Mesendoderm (in vitro differentiated cells): ENCODE data around the gene MMAB. TPM values are rescaled to one million over a fixed set of nuclear protein-coding genes. Genes with fewer than 3 reads are reported as not detected.

Source experiments
- DNase-seq: peaks from one replicate; pipeline ENCODE4 v3.0.0; 2013
- H2AK5ac ChIP-seq: 2 replicates; pipeline ENCODE4 v1.6.1; 2013; ENCODE audit warnings: low read length, inconsistent platforms
- H2BK120ac ChIP-seq: 2 replicates; pipeline ENCODE4 v1.6.1; 2013; ENCODE audit warnings: low read depth, mild to moderate bottlenecking, low read length, moderate library complexity, mixed read lengths
- H2BK15ac ChIP-seq: replicated peaks from 2 replicates; pipeline ENCODE4 v1.6.1; 2013; ENCODE audit warnings: low read depth, mild to moderate bottlenecking, moderate library complexity
- H2BK5ac ChIP-seq: 2 replicates; pipeline ENCODE4 v1.6.1; 2013; ENCODE audit warnings: low read length, inconsistent platforms
- H3K18ac ChIP-seq: 2 replicates; pipeline ENCODE4 v1.6.1; 2013; ENCODE audit warnings: mild to moderate bottlenecking, low read length, mixed read lengths
- H3K23ac ChIP-seq: one replicate; pipeline ENCODE4 v1.6.1; 2013; ENCODE audit warnings: low read length
- H3K27ac ChIP-seq: 2 replicates; pipeline ENCODE4 v1.5.1; 2013; ENCODE audit warnings: low read depth, mild to moderate bottlenecking, inconsistent platforms, low read length, moderate library complexity
- H3K27me3 ChIP-seq: 2 replicates; pipeline ENCODE4 v1.6.1; 2013; ENCODE audit warnings: low read length, control low read depth, mild to moderate bottlenecking, inconsistent platforms; ENCODE audit not compliant: insufficient read depth, poor library complexity
- H3K36me3 ChIP-seq: 2 replicates; pipeline ENCODE4 v1.6.1; 2013; ENCODE audit warnings: low read length, inconsistent platforms; ENCODE audit not compliant: control insufficient read depth, insufficient read depth
- H3K4ac ChIP-seq: one replicate; pipeline ENCODE4 v1.6.1; 2013; ENCODE audit warnings: low read depth, mild to moderate bottlenecking, low read length, moderate library complexity
- H3K4me1 ChIP-seq: 2 replicates; pipeline ENCODE4 v1.6.1; 2013; ENCODE audit warnings: low read depth, low read length, inconsistent platforms; ENCODE audit not compliant: control insufficient read depth
- H3K4me2 ChIP-seq: 2 replicates; pipeline ENCODE4 v1.6.1; 2013; ENCODE audit warnings: low read length
- H3K4me3 ChIP-seq: 2 replicates; pipeline ENCODE4 v1.5.1; 2013; ENCODE audit warnings: mild to moderate bottlenecking, low read length
- H3K56ac ChIP-seq: one replicate; pipeline ENCODE4 v1.6.1; 2013; ENCODE audit warnings: low read length
- H3K79me1 ChIP-seq: 2 replicates; pipeline ENCODE4 v1.6.1; 2013; ENCODE audit warnings: low read length, inconsistent platforms
- H3K79me2 ChIP-seq: 2 replicates; pipeline ENCODE4 v1.6.1; 2013; ENCODE audit warnings: mild to moderate bottlenecking, low read length; ENCODE audit not compliant: control insufficient read depth, insufficient read depth
- H3K9ac ChIP-seq: 2 replicates; pipeline ENCODE4 v1.6.1; 2013; ENCODE audit warnings: low read length, inconsistent platforms
- H4K5ac ChIP-seq: one replicate; pipeline ENCODE4 v1.6.1; 2013; ENCODE audit warnings: low read length
- H4K8ac ChIP-seq: one replicate; pipeline ENCODE4 v1.6.1; 2013; ENCODE audit warnings: low read depth, mild to moderate bottlenecking, control low read depth, low read length, moderate library complexity
- WGBS: extraction: QIAGEN DNeasy Blood & Tissue Kit; methylation state at CpG from one replicate; pipeline ENCODE4 v1.1.7; 2013; ENCODE audit warnings: low lambda C conversion rate, missing lambda C conversion rate; ENCODE audit not compliant: insufficient coverage; ENCODE audit errors: extremely low coverage; 5-methylcytosine and 5-hydroxymethylcytosine counted together
- polyA plus RNA-seq, 2 experiments: library from polyadenylated mRNA; stranded (reverse); fragments of 200-250 nt; gene quantifications; one replicate each; pipeline ENCODE4 v1.2.3, GENCODE V29; 2013

Gene MMAB
- 19.4 TPM for polyA plus RNA-seq (2013, experiment 1 of 2)
- 20.6 TPM for polyA plus RNA-seq (2013, experiment 2 of 2)

DNA sequence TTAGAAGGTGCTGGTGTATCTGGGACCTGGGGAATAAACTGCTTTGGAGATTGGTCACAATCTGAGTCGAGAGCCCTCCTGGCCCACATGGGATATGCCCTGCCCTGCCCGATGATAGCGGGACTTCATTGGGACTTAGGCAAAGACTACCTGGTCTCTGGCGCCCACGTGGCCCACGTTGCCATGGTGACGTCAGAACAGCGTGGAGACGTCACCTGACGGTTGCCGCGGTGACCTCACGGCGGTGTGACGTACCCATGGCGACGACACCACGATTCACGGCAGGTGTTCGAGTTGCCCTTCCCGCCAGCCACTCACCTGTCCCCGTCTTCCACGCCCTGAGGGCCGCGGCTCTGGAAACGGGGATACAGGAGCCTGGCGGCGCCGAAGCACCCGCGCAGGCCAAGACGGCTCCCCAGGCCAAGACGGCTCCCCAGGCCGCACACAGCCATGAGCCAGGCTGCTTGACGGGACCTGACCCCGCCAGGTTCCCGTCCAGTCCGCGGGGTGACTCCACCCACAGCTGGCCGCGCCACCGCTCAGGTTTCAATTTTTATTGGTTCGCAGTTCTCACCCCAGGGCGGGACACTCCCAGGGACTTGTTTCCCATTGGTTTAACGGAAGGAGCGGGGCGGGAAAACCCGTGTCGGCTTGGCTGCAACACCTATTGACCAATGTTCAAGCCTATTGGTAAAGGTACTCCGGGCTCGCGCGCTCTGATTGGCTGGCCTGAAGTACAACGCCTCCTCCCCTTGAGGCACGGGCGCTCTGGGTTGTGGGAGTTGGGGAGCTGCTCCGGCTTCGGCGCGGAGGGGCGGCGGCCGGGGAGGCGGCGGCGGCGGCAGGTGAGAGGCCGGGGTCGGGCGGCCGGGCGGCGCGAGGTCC, at the start of gene MMAB, which contains the start of gene MVK:
Gene MMAB (minus strand): TSS at position 476 of the 885 bp plus-strand sequence. CDS start 24 bp downstream, at position 452.
Gene MVK (plus strand): TSS at position 766 of the 885 bp plus-strand sequence. CDS start 1,029 bp downstream, outside the sequence.
- H3K4me2 ChIP-seq, result peak within 1 kb of the TSS; percentile 76
- H3K79me1 ChIP-seq, result peaks cover 13% of the 10 kb centered on the region
- no peak within 1 kb of the TSS for H4K5ac ChIP-seq
- no peak within 1 kb of the TSS for H4K8ac ChIP-seq
- H3K27me3 ChIP-seq, result no peaks in the 10 kb centered on the region
- peak within 1 kb of the TSS; percentile 55 for H3K27ac ChIP-seq
- WGBS, result no CpG with 5 or more reads among the region's 74 CpGs
- peaks cover 2% of the 10 kb centered on the region for H3K79me2 ChIP-seq
- H2AK5ac ChIP-seq, result no peak within 1 kb of the TSS
- DNase-seq, result peak; percentile 100
- peak within 1 kb of the TSS; percentile 97 for H3K56ac ChIP-seq
- H3K4me1 ChIP-seq, result peaks cover 8% of the 10 kb centered on the region
- peak within 1 kb of the TSS; percentile 65 for H3K4me3 ChIP-seq
- H2BK15ac ChIP-seq, result no peak within 1 kb of the TSS
- H3K4ac ChIP-seq, result no peak within 1 kb of the TSS
- H3K18ac ChIP-seq, result peak within 1 kb of the TSS; percentile 34
- no peak within 1 kb of the TSS for H2BK120ac ChIP-seq
- H3K23ac ChIP-seq, result peak within 1 kb of the TSS; percentile 66
- H2BK5ac ChIP-seq, result peak within 1 kb of the TSS; percentile 96
- H3K9ac ChIP-seq, result peak within 1 kb of the TSS; percentile 81
- peaks cover 2% of the 10 kb centered on the region for H3K36me3 ChIP-seq

DNA sequence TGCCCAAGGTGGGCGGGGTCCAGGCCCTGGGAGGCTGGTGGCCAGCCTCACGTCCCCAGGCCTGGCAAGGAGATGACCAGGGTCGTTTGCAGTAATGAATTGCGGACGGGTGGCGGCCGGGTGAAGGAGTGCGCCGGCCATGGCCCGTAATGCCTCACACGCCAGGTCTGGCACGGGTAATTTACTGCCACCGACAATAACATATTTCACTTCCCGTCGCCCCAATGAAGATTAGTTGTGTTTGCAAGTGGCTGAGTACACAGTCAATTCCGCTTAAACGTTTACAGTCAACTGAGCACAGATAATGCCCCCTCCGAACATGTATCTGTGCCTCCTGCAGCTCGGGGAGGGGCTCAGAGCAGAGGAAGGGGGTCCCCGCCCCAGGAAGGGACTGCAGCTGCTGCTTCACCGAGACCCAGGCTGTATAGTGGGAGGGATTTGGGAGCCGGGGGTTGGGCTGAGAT, 48.6 kb upstream of the MMAB start:
- Histone ChIP-seq H3K36me3 (no peaks in the 10 kb centered on the region), H2BK120ac (no peak overlapping the region), H4K5ac (no peak overlapping the region), H3K4me1 (no peaks in the 10 kb centered on the region), H3K18ac (no peak overlapping the region), H4K8ac (no peak overlapping the region), H3K4me3 (no peak overlapping the region), H3K4ac (no peak overlapping the region), H3K79me2 (no peaks in the 10 kb centered on the region), H3K9ac (no peak overlapping the region), H3K4me2 (no peak overlapping the region), H3K79me1 (no peaks in the 10 kb centered on the region), H2BK15ac (no peak overlapping the region), H2AK5ac (no peak overlapping the region), H3K23ac (no peak overlapping the region), H3K27ac (no peak overlapping the region), H2BK5ac (no peak overlapping the region), H3K27me3 (no peaks in the 10 kb centered on the region), H3K56ac (no peak overlapping the region)
- no CpG with 5 or more reads among the region's 22 CpGs for WGBS
- no peak for DNase-seq

DNA sequence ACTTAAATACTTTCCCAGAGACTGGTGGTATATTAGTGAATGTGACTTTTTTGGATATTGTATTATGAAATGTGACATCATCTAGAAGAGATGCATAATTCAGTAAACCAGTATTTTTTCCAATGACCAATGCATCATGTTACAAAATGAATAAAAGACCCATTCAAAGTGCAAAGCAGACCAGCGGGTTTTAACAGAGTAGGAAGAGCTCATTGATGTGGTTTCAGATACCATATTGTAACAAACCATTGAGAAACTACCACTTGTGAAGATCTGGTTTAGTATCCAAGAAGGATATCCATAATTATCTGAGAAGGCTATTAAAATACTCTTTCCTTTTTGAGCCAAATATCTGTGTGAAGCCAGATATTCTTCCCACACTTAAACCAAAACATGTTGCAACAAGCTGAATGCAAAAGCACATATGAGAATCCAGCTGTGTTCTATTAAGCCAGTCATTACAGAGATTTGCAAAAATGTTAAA, 47.9 kb upstream of the MMAB start:
- Histone ChIP-seq H3K4ac (no peak overlapping the region), H2BK15ac (no peak overlapping the region), H3K36me3 (no peaks in the 10 kb centered on the region), H3K18ac (no peak overlapping the region), H3K27me3 (no peaks in the 10 kb centered on the region), H3K79me1 (no peaks in the 10 kb centered on the region), H3K27ac (no peak overlapping the region), H3K79me2 (no peaks in the 10 kb centered on the region), H3K4me2 (no peak overlapping the region), H3K56ac (no peak overlapping the region), H3K4me3 (no peak overlapping the region), H3K4me1 (no peaks in the 10 kb centered on the region), H2AK5ac (no peak overlapping the region), H2BK5ac (no peak overlapping the region), H2BK120ac (no peak overlapping the region), H3K23ac (no peak overlapping the region), H4K8ac (no peak overlapping the region), H3K9ac (no peak overlapping the region), H4K5ac (no peak overlapping the region)
- no CpG with 5 or more reads among the region's 1 CpG for WGBS
- DNase-seq, result no peak

DNA sequence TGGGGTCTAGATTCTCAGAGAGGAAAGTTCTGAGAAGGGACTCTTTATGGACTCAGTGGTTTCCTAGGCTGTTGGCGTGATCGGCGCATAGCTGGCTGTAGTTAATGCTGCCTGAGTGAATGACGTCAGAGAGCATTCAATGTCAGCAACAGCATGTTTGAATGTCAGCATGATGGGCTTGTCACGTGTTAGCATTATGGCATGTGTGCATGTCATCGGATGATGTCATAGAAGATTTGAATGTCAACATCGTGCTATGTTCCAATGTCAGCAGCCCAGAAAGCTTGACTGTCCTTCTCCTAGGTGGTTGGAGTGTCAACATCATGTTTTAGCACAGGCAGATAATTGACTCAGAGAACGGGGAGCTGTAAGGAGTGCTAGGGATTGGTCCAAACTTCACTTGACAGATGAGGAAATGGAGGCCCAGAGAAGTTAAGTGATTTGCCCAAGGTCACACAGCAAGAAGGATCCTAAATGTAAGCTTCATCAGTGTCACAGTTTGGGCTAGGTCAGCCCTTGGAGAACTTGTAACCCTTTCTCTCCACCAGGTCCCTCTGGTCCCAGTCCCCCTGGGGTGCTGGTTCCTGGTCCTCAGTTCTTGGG, 45.8 kb upstream of the MMAB start:
- Histone ChIP-seq H2BK15ac (no peak overlapping the region), H3K27ac (no peak overlapping the region), H3K4me1 (no peaks in the 10 kb centered on the region), H2BK120ac (no peak overlapping the region), H3K4ac (no peak overlapping the region), H3K56ac (no peak overlapping the region), H3K79me2 (no peaks in the 10 kb centered on the region), H3K79me1 (no peaks in the 10 kb centered on the region), H2AK5ac (no peak overlapping the region), H3K18ac (no peak overlapping the region), H3K23ac (no peak overlapping the region), H2BK5ac (no peak overlapping the region), H4K5ac (no peak overlapping the region), H3K4me3 (no peak overlapping the region), H3K36me3 (no peaks in the 10 kb centered on the region), H3K27me3 (no peaks in the 10 kb centered on the region), H3K9ac (no peak overlapping the region), H4K8ac (no peak overlapping the region), H3K4me2 (no peak overlapping the region)
- DNase-seq, result no peak
- no CpG with 5 or more reads among the region's 8 CpGs for WGBS

DNA sequence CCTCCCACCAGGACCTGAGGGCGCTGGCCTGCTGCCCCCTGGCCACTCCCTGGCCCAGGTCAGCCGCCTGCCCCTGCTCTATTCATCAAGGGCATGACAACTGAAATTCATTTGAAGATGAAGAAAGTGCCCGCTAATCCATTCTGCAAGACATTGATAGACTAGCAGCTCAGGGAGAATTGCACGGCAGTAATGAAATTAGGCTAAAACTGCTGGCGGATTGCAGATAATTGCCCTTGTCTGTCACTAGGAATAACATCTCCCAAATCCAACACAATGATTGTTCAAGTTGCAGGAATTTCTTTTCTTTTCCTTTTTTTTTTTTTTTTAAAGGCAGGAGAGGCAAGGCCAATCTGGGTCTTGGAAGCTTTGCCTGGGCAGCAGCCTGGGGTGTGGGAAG, 44.8 kb upstream of the MMAB start:
- WGBS, result no CpG with 5 or more reads among the region's 5 CpGs
- Histone ChIP-seq H2BK120ac (no peak overlapping the region), H3K18ac (no peak overlapping the region), H3K36me3 (no peaks in the 10 kb centered on the region), H4K8ac (no peak overlapping the region), H3K23ac (no peak overlapping the region), H3K27ac (no peak overlapping the region), H2BK5ac (no peak overlapping the region), H3K79me1 (no peaks in the 10 kb centered on the region), H2AK5ac (no peak overlapping the region), H3K9ac (no peak overlapping the region), H3K4ac (no peak overlapping the region), H3K56ac (no peak overlapping the region), H3K4me3 (no peak overlapping the region), H3K79me2 (no peaks in the 10 kb centered on the region), H3K27me3 (no peaks in the 10 kb centered on the region), H3K4me2 (no peak overlapping the region), H2BK15ac (no peak overlapping the region), H4K5ac (no peak overlapping the region), H3K4me1 (no peaks in the 10 kb centered on the region)
- peak; percentile 30 for DNase-seq
